HG03520 (cell line): ENCODE results near the gene GALNT18.

Source experiments
- ATAC-seq: cut with Tn5 transposase; IDR thresholded peaks from one replicate; pipeline ENCODE4 v1.9.1; 2021; ENCODE audit warnings: mild to moderate bottlenecking, moderate library complexity; ENCODE audit not compliant: unreplicated experiment

GALNT18 gene

GRCh38 chr11:11534981-11535380, 86.8 kb downstream of the GALNT18 start:
- no peak for ATAC-seq

GRCh38 chr11:11533751-11534150, 88.1 kb downstream of the GALNT18 start:
- no peak for ATAC-seq

DNA sequence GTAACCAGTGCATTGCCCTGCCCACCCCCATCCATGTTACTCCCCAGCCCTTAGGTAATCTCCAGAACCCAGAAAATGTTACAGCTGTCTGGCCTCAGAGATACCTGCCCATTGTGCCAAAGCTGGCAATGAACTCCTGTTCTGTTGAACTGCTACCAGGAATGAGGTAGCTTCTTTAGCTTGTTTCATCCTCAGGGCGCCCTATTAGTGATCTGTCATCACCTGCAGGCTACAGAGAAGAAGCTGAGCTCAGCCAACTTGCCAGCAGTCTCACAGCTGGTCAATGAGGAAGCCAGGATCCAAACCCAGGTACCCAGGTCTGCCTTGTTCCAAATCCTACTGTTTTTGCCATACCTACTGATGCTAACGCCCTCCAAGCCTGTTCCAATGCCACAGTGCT, 88.7 kb downstream of the GALNT18 start:
- no peak for ATAC-seq

DNA sequence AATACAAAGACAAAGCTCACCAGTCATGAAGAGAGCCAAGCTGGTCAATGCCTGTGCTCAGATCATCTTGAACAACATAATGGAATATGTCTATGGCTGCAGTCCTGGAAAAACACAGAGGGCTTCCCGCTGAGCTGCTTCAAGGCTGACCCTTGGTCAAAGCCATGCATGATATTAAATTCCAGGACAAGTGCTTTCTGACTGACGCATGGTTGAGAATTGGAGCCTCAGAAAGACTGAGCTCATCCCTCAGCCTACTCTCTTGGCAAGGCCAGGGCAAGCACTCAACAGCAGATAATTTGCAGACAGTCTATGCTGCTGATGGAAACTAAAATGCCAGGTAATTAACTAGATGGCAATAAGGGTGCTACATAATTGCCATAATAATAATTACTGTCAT, 89.2 kb downstream of the GALNT18 start:
- ATAC-seq: no peak

DNA sequence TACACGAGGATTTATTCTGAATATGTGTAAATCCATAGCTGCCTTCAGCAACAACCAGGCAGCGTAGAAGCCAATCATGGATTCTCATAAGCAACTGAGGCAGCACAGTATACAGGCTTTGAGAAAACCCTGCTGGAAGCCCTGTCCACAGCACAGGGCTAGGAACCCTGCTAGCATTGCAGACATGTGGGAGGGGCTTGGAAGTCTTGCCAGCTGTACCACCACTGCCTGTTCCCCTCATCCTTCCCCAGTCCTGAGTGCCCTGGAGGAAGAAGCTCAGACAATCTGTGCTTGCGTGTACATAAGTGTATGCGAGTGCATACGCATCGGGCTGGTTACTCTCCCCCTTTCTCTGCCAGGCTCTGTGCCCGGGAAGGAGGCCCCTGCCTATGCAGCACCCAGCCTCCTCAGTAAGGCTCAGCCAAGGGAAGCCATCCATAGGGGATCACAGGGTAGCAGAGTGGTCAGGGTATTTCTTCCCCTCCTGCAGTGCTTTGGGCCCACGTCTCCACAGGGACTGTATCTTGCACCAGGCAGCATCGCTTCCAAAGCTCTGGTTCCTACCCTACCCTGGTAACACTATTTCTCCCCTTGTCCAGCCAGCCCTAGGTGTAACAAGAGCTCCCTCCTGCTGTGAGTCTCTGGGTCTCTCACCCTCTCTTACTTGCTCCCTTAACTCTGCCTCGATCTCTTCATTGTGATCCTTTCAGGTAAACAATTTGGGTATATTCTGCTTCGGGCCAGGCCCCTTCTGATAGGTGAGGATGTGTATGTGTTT, 90.5 kb downstream of the GALNT18 start:
- no peak for ATAC-seq

DNA sequence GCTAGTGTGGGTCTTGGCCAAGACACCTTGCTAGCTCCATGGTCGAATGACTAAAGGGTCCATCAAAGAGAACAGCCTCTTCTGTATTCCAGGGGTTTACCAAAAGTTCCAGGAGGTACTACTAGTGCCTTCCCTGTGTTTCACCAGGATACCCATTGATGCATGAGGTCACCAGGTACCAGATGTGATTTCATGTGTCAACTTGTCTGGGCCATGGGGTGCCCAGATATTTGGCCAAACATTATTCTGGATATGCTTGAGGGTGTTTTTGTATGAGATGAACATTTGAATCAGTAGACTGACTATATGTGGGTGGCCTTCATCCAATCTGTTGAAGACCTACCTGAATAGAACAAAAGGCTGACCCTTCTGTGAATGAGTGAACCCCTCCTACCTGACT, 92.8 kb downstream of the GALNT18 start:
- no peak for ATAC-seq

DNA sequence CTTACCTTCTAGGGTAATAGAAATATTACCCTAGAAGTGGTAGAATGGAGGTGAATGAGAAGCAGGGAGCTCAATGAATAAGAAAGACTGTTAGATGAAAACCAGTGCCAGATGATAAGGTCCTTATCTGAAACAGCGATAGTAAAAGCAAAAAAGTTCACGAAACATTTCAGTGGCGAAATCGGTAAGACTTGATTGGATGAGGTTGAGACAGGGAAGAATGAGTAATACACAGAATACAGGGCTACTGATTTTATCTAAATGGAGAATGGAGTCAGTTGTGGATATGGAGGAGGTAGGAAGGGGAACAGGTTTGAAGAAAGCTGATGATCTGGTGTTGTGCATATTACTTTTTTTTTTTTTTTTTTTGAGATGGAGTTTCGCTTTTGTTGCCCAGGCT, 96.5 kb downstream of the GALNT18 start:
- ATAC-seq: no peak

DNA sequence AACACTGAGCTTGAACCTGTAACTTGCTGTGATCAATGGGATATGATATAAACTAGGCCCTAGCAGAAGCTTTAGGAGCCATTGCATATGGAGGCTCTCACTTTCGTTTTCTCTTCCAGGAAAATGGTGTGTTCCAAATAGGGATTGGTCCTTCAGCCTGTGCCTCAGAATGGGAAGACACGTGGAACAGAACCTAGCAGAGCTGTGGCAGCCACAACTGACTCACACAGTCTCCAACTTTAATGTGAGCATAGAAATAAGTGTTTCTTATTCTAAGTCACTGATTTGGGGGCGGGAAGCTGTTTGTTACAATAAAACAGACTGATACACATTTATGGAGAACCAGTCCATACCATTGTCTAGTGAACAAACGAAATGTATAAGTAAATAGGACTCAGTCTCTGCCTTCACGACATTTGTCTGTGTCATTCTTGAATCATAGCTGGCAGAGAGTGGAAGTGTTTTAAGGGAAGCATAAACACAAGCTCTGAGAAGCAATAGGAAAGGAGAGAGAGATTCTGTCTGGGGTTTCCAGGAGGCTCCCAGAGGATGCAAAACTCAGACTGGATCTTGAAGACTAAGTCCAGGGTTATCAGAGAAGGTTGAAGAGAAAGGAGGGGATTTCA, 97.3 kb downstream of the GALNT18 start:
- ATAC-seq: no peak

DNA sequence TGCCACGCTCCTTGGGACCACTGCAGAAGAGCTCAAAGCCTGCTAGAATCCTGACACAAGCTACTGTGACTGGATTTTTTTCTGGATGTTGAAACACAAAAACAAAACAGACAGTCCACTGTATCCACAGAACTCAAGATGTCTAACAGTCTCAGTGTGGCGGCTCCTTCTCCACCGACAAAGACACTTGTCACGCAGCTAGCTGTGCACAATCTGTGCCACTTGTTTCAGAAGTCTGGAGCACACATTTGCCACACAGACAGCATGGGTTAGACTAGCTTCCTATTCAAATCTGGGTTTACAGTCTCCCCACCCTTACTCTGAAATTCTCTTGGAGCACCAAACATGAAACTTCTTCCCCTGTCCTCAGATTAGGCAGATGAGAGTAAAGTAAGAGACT, 99.2 kb downstream of the GALNT18 start:
- no peak for ATAC-seq

DNA sequence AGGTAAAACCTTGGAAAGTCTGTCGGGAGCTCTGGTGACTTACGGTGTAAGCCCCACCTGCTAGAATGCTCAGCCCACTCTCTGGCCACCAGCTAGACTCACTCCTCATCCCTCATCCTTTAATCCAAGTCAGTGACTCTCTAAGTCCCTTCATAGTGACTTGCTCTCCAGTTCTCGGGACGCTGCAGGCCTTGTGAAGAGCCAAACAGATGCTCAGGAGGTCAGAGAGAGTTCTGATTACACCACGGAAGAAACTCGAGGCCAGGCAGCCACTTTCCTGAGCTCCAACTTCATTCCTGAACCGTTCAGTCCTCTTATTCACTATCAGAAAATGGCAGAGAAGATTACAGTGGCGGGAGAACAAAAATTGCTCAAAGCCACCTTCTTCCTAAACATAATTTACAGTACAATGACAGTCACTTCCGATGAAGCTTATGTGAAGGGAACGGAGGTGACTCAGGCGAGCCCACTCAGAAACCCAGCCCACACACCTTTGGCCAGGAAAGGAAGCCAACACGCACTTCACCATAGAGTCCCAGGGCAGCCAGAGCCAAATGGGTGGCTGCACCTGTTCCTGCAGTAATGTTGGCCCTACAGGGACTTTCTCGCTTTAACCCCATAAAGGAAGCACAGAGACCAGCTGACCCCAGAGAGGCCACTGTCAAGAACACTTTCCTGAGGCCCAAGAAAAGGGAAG, 100.4 kb downstream of the GALNT18 start:
- no peak for ATAC-seq

GRCh38 chr11:11520231-11521015, 101.4 kb downstream of the GALNT18 start:
- no peak for ATAC-seq

GRCh38 chr11:11519184-11519583, 102.6 kb downstream of the GALNT18 start:
- no peak for ATAC-seq

- no peak for ATAC-seq
Observed at GRCh38 chr11:11514246-11514645, 107.6 kb downstream of the GALNT18 start.

GRCh38 chr11:11513422-11513821, 108.4 kb downstream of the GALNT18 start:
- ATAC-seq: no peak

GRCh38 chr11:11512929-11513328, 108.9 kb downstream of the GALNT18 start:
- no peak for ATAC-seq

GRCh38 chr11:11512502-11512901, 109.3 kb downstream of the GALNT18 start:
- ATAC-seq: no peak

DNA sequence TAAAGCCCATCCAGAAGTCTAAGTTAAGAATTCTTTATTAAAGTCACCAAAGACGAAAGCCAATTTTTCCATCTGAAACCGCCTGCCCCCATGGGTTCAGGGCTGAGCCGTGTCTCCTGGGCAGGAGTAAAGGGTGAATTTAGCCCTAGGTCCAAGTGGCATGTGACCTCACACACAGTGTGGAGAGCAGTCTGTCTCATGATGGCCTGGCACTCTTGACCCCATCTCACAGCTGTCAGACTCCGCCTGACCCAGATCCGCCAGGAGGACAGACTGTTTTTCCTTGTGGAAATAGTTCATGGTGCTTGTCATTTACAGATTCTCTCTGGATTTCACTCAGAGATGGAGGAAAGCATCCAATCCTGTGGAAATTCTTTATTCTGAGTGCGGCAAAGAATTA, 109.7 kb downstream of the GALNT18 start:
- ATAC-seq: no peak

DNA sequence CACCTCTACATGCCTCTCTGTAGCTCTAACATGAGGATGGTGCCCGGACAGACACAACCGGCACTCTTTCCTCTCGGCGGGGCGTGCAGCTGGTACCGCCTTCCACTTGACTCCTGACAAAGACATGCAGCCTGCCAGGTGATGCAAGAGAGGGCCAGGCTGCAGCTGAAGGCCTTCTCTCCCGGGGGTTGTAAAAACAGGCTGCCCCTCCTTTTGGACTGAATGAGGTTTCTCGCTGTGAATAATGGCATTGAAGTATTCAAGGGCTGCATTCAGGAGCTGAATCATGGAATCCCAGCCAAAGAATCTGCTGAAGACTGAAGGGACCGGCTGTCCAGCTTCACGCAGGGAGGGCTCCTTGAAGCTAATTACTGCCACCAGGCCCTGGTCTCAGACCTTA, 110.9 kb downstream of the GALNT18 start:
- no peak for ATAC-seq

DNA sequence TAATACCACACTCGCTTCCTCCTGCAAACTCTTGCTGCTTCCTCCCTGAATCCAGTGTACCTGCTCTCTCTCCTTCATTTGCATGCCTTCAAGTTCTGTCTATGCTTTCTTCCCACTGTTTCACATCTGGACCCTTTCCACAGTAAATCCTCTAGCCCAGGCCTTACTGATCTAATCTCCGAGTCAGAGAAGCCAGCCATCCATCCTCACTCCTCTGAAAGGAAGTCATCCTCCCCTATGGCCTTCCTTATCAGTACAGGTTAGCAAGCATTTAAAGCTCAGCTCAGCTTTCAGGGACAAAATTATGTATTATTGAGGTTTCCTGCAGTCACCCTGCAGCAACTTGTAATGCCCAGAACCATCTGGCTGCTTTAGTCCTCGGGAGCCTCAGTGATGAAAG, 116.1 kb downstream of the GALNT18 start:
- ATAC-seq: no peak

DNA sequence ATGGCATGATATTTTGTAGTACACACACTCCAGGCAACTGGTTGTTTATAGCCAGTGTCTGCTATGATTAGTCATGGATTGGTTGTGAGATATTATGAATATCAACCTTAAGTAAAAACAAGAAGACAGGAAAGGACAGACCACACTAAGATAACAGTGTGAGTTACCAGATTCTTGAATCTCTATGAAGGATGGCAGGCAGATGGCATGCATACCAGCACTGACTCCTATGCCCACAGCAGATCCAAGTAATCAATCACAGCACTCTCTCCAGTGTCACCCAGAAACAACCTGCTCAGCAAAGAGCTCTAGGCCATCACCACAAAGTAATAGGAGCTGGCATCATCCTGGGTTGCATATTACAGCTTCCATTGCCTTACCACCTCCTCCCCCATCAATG, 116.6 kb downstream of the GALNT18 start:
- no peak for ATAC-seq

DNA sequence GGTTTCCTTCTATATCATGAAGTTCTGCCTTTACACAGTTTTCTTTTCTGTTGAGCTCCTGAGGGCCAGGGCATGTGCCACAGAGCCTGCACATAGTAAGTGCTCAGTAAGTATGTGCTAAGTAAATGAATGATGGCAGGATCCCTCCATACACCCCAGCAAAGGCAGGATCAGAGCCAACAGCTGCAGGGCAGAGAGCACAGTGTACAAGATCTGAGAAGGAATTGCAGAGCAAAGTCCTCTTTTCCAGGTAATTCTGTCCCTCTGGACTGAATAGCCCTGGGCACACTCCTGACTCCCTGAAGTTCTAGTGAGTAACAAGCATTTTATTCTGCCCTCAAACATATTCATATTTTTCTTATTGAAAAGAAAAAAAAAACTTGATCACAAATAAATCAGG, 117.7 kb downstream of the GALNT18 start:
- no peak for ATAC-seq
